Neural crest cell (in vitro differentiated cells): ENCODE results near the gene ADRM1. TPM values are rescaled to one million over a fixed set of nuclear protein-coding genes. Genes with fewer than 3 reads are reported as not detected.

Experiments used
- DNase-seq: peaks from one replicate; pipeline ENCODE4 v3.0.0; 2021; ENCODE audit warnings: low read depth, mixed read lengths, low spot score
- H3K27ac Mint-ChIP-seq: one replicate; pipeline ENCODE4 v1.8.0; 2021; ENCODE audit warnings: mild to moderate bottlenecking, mixed read lengths; ENCODE audit not compliant: unreplicated experiment
- H3K27me3 Mint-ChIP-seq: 2 replicates; pipeline ENCODE4 v1.8.0; 2021; ENCODE audit warnings: low read depth, mild to moderate bottlenecking, mixed read lengths
- H3K36me3 Mint-ChIP-seq: 2 replicates; pipeline ENCODE4 v1.8.0; 2021; ENCODE audit warnings: low read depth, mild to moderate bottlenecking, mixed read lengths
- H3K4me1 Mint-ChIP-seq: 2 replicates; pipeline ENCODE4 v1.8.0; 2021; ENCODE audit warnings: mixed read lengths
- H3K4me3 Mint-ChIP-seq: one replicate; pipeline ENCODE4 v1.8.0; 2021; ENCODE audit warnings: mild to moderate bottlenecking, mixed read lengths
- H3K9me3 Mint-ChIP-seq: 2 replicates; pipeline ENCODE4 v1.8.0; 2021; ENCODE audit warnings: mixed read lengths
- total RNA-seq: library from RNA; stranded (reverse); gene quantifications from 2 replicates; pipeline ENCODE4 v1.2.1, GENCODE V29; 2021
- TF ChIP-seq, protein P1 (sequence below): fragments of 200-600 bp; sonication (generic); conservative IDR thresholded peaks from 2 replicates; pipeline ENCODE4 v1.5.0; 2021; ENCODE audit warnings: antibody characterized with exemption, mild to moderate bottlenecking

The ADRM1 gene
- total RNA-seq, 1 donor from 2014 or later = 98.8 TPM

DNA sequence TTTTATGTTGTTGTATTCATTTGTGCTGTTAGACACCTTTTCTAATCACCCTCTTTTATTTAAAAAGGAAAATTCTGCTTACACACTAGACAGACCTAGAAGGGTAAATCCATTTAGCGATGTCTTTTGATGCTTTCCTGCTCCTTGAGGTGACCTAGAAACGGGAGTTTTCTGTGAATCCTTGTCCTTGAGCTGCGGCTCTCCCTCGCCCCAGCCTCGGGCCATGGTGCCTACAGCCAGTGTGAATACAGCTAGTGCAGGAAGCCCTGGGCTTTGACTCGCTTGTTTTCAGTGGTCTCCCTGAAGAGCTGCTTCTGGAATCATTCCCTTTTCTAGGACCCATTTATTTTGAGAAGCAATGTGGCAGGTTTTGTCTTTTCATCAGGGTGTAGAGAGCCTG, 17.6 kb upstream of the ADRM1 start:
- H3K4me1 Mint-ChIP-seq = no peaks in the 10 kb centered on the region
- TF ChIP-seq, protein P1, sequence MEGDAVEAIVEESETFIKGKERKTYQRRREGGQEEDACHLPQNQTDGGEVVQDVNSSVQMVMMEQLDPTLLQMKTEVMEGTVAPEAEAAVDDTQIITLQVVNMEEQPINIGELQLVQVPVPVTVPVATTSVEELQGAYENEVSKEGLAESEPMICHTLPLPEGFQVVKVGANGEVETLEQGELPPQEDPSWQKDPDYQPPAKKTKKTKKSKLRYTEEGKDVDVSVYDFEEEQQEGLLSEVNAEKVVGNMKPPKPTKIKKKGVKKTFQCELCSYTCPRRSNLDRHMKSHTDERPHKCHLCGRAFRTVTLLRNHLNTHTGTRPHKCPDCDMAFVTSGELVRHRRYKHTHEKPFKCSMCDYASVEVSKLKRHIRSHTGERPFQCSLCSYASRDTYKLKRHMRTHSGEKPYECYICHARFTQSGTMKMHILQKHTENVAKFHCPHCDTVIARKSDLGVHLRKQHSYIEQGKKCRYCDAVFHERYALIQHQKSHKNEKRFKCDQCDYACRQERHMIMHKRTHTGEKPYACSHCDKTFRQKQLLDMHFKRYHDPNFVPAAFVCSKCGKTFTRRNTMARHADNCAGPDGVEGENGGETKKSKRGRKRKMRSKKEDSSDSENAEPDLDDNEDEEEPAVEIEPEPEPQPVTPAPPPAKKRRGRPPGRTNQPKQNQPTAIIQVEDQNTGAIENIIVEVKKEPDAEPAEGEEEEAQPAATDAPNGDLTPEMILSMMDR = no peak
- H3K36me3 Mint-ChIP-seq = peaks cover 3% of the 10 kb centered on the region
- no peak for DNase-seq
- no peaks in the 10 kb centered on the region for H3K27me3 Mint-ChIP-seq
- no peaks in the 10 kb centered on the region for H3K9me3 Mint-ChIP-seq
- H3K27ac Mint-ChIP-seq = peak overlapping the region; percentile 78
- no peak overlapping the region for H3K4me3 Mint-ChIP-seq

DNA sequence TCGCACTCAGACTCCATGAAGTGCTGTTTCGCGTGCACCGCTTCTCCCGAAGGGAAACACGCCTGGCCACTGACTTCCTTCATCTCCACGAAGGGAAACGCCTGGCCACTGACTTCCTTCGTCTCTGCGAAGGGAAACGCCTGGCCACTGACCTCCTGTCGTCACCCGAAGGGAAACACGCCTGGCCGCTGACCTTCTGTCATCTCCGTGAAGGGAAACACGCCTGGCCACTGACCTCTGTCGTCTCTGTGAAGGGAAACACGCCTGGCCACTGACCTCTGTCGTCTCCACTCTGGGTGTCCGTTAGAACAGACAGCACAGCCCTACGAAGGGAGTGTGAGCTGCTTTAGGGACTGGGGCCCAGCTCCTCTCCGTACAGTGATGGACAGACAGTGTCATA, 17.1 kb upstream of the ADRM1 start:
- peaks cover 3% of the 10 kb centered on the region for H3K36me3 Mint-ChIP-seq
- no peak for DNase-seq
- H3K27me3 Mint-ChIP-seq = no peaks in the 10 kb centered on the region
- no peaks in the 10 kb centered on the region for H3K9me3 Mint-ChIP-seq
- no peaks in the 10 kb centered on the region for H3K4me1 Mint-ChIP-seq
- TF ChIP-seq, protein P1 = no peak
- H3K27ac Mint-ChIP-seq = no peak overlapping the region
- no peak overlapping the region for H3K4me3 Mint-ChIP-seq

DNA sequence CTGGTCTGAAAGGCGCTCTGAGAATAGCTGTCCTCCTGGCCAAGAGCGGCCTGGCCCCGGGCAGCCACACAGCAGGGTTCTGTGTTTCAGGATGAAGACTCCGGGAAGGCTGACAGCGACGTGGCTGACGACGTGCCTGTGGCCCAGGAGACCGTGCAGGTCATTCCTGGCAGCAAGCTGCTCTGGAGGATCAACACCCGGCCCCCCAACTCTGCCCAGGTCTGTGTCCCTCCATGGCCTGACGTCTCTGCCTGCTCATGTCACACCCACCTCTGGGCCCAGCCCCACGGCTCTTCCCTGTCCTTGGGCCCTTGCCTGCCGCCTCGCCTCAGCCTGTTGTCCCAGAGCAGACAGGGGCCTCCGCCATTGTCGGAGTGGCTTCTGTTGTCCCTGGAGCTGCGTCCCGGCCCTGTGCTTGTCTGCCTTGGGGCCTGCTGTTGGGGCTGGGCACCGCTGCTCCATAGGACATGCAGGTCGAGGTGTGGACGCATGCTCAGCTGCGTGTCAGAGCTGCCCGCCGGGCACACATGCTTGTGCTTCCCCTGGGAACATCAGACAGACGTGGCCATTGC, 16.2 kb upstream of the ADRM1 start:
- TF ChIP-seq, protein P1 = no peak
- Mint-ChIP-seq H3K9me3 (no peaks in the 10 kb centered on the region), H3K27me3 (no peaks in the 10 kb centered on the region), H3K4me3 (no peak overlapping the region), H3K36me3 (peaks cover 1% of the 10 kb centered on the region), H3K27ac (no peak overlapping the region), H3K4me1 (no peaks in the 10 kb centered on the region)
- no peak for DNase-seq

DNA sequence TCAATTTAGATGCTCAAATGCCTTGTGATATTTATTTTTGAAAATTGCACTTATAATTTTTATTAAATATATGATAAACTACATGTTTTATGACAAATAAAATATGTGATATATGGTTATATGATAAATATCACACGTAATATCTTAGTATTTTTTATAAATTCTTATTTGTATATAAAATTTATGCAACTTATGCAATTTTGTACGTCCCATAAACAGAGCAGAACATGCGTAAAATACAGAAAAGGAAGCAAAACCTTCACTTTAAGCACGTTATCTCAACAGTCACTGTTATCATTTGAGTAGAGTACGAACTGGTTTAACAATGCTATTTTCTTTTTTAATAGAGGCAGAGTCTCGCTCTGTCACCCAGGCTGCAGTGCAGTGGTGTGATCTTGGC, 15.7 kb upstream of the ADRM1 start:
- DNase-seq = no peak
- Mint-ChIP-seq H3K9me3 (no peaks in the 10 kb centered on the region), H3K27ac (no peak overlapping the region), H3K36me3 (no peaks in the 10 kb centered on the region), H3K4me3 (no peak overlapping the region), H3K27me3 (no peaks in the 10 kb centered on the region), H3K4me1 (no peaks in the 10 kb centered on the region)
- TF ChIP-seq, protein P1 = no peak

GRCh38 chr20:62287759-62288534, 14.8 kb upstream of the ADRM1 start:
- no peak overlapping the region for H3K4me3 Mint-ChIP-seq
- no peaks in the 10 kb centered on the region for H3K27me3 Mint-ChIP-seq
- H3K9me3 Mint-ChIP-seq = no peaks in the 10 kb centered on the region
- TF ChIP-seq, protein P1 = no peak
- no peak overlapping the region for H3K27ac Mint-ChIP-seq
- DNase-seq = no peak
- peaks cover 2% of the 10 kb centered on the region for H3K36me3 Mint-ChIP-seq
- H3K4me1 Mint-ChIP-seq = peaks cover under 1% of the 10 kb centered on the region
